Lower leg skin (tissue), 3 donors: ENCODE data around the gene INTS12.
"Not testable (repeated sequence)": the region's sequence is repeated elsewhere in the genome, so short reads cannot be mapped to it uniquely, and the experiment has no call there.

ENCODE experiments used
- POLR2A ChIP-seq, 2 donors: fragments of 450-650 bp; IDR thresholded peaks; one replicate each; pipeline ENCODE4 v1.6.1; 2016 to 2017; ENCODE audit warnings: antibody characterized with exemption in 2 of 2, mild to moderate bottlenecking in 1 of 2, moderate library complexity in 1 of 2
- TF ChIP-seq, protein P1 (sequence below), 3 donors: fragments of 450-650 bp; IDR thresholded peaks; one replicate each; pipeline ENCODE4 v1.5.1; 2016; ENCODE audit warnings: antibody characterized with exemption in 3 of 3, mild to moderate bottlenecking in 3 of 3, moderate library complexity in 2 of 3

DNA sequence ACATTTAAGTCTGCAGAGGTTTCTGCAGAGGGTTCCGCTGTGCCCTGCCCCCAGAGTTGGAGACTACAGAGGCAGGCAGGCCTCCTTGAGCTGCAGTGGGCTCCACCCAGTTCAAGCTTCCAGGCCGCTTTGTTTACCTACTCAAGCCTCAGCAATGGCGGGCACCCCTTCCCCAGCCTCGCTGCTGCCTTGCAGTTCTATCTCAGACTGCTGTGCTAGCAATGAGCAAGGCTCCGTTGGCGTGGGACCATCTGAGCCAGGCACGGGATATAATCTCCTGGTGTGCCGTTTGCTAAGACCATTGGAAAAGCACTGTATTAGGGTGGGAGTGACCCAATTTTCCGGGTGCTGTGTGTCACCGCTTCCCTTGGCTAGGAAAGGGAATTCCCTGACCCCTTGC is 26.7 kb upstream of the INTS12 start:
- TF ChIP-seq, protein P1, sequence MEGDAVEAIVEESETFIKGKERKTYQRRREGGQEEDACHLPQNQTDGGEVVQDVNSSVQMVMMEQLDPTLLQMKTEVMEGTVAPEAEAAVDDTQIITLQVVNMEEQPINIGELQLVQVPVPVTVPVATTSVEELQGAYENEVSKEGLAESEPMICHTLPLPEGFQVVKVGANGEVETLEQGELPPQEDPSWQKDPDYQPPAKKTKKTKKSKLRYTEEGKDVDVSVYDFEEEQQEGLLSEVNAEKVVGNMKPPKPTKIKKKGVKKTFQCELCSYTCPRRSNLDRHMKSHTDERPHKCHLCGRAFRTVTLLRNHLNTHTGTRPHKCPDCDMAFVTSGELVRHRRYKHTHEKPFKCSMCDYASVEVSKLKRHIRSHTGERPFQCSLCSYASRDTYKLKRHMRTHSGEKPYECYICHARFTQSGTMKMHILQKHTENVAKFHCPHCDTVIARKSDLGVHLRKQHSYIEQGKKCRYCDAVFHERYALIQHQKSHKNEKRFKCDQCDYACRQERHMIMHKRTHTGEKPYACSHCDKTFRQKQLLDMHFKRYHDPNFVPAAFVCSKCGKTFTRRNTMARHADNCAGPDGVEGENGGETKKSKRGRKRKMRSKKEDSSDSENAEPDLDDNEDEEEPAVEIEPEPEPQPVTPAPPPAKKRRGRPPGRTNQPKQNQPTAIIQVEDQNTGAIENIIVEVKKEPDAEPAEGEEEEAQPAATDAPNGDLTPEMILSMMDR (IDR thresholded peaks at IDR 0.05) = not testable (repeated sequence)
- TF ChIP-seq POLR2A (IDR thresholded peaks at IDR 0.05) = not testable (repeated sequence)
